ENCODE results near the gene INSL4.

Gene INSL4

GRCh38 chr9:5231212-5231611, at the start of gene INSL4:
TSS of gene INSL4 (plus strand) at chr9:5231419. CDS start at chr9:5231524, 105 bp downstream.
- DNase-seq = no peak

GRCh38 chr9:5184776-5185175, 46.4 kb upstream of the INSL4 start:
- DNase-seq = no peak

GRCh38 chr9:5185220-5185840, 45.9 kb upstream of the INSL4 start, which contains the start of gene INSL6:
TSS of gene INSL6 (minus strand) at chr9:5185639. CDS start at chr9:5185602, 37 bp downstream.
- no peak for DNase-seq

GRCh38 chr9:5186416-5187169, 44.6 kb upstream of the INSL4 start:
- no peak for DNase-seq

GRCh38 chr9:5188060-5188984, 42.9 kb upstream of the INSL4 start:
- no peak for DNase-seq

- DNase-seq = no peak
These were observed 39.2 kb upstream of the INSL4 start for GRCh38 chr9:5191985-5192384.

- no peak for DNase-seq
These were observed 37.9 kb upstream of the INSL4 start for GRCh38 chr9:5193345-5193744.

- DNase-seq = no peak
These were observed 35.8 kb upstream of the INSL4 start for GRCh38 chr9:5195463-5195862.

- no peak for DNase-seq
These were observed 26.1 kb upstream of the INSL4 start for GRCh38 chr9:5205071-5205470.

GRCh38 chr9:5230554-5230953, 665 bp upstream of the INSL4 start:
- DNase-seq = no peak

GRCh38 chr9:5263351-5264218, 32.4 kb downstream of the INSL4 start:
- no peak for DNase-seq

- DNase-seq = no peak
These were observed 33.0 kb downstream of the INSL4 start for GRCh38 chr9:5264219-5264595.

GRCh38 chr9:5265939-5266338, 34.7 kb downstream of the INSL4 start:
- DNase-seq = no peak

GRCh38 chr9:5269249-5269715, 38.1 kb downstream of the INSL4 start:
- no peak for DNase-seq

- DNase-seq = no peak
These were observed 43.6 kb downstream of the INSL4 start for GRCh38 chr9:5274770-5275169.

GRCh38 chr9:5278486-5278885, 47.3 kb downstream of the INSL4 start:
- no peak for DNase-seq

All from activated CD8-positive, alpha-beta memory T cell treated with anti-CD3 and anti-CD28 coated beads, Interleukin-2, amount 50 U/mL, for 48 hours (primary cell).